ENCODE data around the gene ANKRD44.
"Not testable (repeated sequence)": the region's sequence is repeated elsewhere in the genome, so short reads cannot be mapped to it uniquely, and the experiment has no call there.

Gene ANKRD44

GRCh38 chr2:197297772-197298318, 12.7 kb downstream of the ANKRD44 start:
- POLR2A ChIA-PET, result no interaction called here

GRCh38 chr2:197297266-197297665, 13.3 kb downstream of the ANKRD44 start:
- no peak overlapping the region for H3K4me3 ChIP-seq (ENCODE audit: low read depth, low read length)
- CTCF ChIA-PET, result interaction anchor here (0.7 to 2.4 kb wide), 2 partner anchors 12 to 60 kb away, joined by 3 to 10 read pairs; partner anchors contain the start of gene ANKRD44
- TF ChIP-seq, protein P1, sequence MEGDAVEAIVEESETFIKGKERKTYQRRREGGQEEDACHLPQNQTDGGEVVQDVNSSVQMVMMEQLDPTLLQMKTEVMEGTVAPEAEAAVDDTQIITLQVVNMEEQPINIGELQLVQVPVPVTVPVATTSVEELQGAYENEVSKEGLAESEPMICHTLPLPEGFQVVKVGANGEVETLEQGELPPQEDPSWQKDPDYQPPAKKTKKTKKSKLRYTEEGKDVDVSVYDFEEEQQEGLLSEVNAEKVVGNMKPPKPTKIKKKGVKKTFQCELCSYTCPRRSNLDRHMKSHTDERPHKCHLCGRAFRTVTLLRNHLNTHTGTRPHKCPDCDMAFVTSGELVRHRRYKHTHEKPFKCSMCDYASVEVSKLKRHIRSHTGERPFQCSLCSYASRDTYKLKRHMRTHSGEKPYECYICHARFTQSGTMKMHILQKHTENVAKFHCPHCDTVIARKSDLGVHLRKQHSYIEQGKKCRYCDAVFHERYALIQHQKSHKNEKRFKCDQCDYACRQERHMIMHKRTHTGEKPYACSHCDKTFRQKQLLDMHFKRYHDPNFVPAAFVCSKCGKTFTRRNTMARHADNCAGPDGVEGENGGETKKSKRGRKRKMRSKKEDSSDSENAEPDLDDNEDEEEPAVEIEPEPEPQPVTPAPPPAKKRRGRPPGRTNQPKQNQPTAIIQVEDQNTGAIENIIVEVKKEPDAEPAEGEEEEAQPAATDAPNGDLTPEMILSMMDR (IDR thresholded peaks at IDR 0.05; ENCODE audit: insufficient read depth, low read length, missing control alignments), result no peak
- POLR2A ChIA-PET, result no interaction called here
- DNase-seq (ENCODE audit: low read depth, low spot score), result no peak

More at GRCh38 chr2:197297772-197298318, 12.7 kb downstream of the ANKRD44 start:
- H3K4me3 ChIP-seq (ENCODE audit: low read depth, low read length), result no peak overlapping the region
- CTCF ChIA-PET, result interaction anchor here (0.7 to 2.4 kb wide), 2 partner anchors 11 to 59 kb away, joined by 3 to 10 read pairs; partner anchors contain the start of gene ANKRD44
- TF ChIP-seq, protein P1 (IDR thresholded peaks at IDR 0.05; ENCODE audit: insufficient read depth, low read length, missing control alignments), result no peak
- DNase-seq (ENCODE audit: low read depth, low spot score), result no peak

DNA sequence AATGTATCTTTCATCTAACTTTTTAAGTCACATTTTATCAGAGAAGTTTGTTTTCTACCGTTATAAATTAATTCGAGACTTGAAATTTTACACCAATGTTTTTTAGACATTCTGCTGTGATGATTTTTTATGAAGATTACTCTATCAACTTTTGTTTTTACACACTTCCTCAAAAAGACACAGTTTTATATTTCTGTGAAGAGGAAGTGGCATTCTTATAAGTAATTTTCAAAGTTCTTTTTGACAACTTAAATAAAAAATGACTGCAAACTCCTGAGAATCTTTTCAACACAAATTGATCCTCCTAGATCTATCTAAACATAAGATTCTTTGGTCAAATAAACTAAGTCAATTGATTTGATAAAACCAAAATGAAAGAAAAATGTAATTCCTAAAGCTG, 13.7 kb downstream of the ANKRD44 start:
- TF ChIP-seq, protein P1 (IDR thresholded peaks at IDR 0.05; ENCODE audit: insufficient read depth, low read length, missing control alignments), result no peak
- no peak overlapping the region for H3K4me3 ChIP-seq (ENCODE audit: low read depth, low read length)
- DNase-seq (ENCODE audit: low read depth, low spot score), result no peak
- CTCF ChIA-PET, result interaction anchor here (2.4 kb wide), 1 partner anchor 12 kb away, joined by 10 read pairs; the partner anchor contains the start of gene ANKRD44
- POLR2A ChIA-PET, result no interaction called here

DNA sequence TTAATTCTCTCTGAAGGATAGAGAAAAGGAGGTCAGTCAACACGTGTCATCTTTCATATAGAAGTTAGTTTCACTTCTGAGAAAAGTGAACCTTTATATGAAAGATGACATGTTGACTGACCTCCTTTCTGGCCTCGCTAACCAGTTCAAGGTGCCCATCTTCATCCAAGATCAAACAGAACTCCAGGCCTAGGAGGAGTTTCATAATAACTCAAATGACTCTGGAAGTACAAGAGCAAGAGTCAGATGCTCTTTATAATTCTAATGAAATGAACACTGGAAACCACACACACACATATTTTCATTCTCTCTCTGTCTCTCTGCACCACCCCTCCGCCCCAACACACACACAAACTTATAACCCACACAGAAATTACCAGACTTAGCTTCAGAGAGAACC, 16.3 kb downstream of the ANKRD44 start:
- no peak overlapping the region for H3K4me3 ChIP-seq (ENCODE audit: low read depth, low read length)
- CTCF ChIA-PET, result interaction anchor here (1.0 to 1.5 kb wide), 4 partner anchors 9 to 181 kb away, joined by 3 to 5 read pairs (median 4); partner anchors contain the start of gene ANKRD44
- TF ChIP-seq, protein P1 (IDR thresholded peaks at IDR 0.05; ENCODE audit: insufficient read depth, low read length, missing control alignments), result no peak
- no peak for DNase-seq (ENCODE audit: low read depth, low spot score)
- POLR2A ChIA-PET, result no interaction called here

DNA sequence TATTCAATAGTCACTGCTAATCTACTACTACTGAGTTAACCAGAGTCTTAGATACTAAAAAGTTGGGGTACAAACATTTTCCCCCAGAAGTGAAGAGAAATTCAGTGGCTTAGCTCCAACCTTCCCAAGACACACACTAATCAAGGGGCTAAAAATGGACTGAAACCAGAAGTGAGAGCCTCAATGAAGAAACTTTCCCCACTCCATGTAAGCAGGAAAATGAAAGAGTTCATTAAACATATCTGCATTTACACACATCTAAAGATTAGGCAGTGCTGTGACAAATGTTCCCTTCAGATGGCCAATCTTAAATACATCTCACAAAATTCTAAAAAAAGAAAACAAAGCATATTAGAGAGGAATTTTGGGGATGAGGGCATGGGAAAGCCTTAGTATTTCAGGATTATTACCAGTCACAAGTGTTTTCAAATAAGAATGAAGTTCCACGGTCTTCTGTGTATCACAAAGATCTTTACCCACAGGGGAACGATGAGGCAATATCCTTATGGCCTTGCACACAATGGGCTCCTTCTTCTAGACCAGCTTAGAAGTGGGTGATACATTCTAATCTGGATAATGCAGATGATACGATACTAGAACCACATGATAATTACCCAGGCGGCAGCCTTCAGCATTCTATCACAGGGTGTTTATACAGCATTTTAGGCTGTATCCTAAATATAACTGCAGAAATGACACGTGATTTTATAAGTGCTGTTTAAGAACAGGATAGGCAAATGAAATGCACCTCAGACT, 17.1 kb downstream of the ANKRD44 start:
- POLR2A ChIA-PET, result no interaction called here
- no peak overlapping the region for H3K4me3 ChIP-seq (ENCODE audit: low read depth, low read length)
- CTCF ChIA-PET, result interaction anchor here (1.0 to 1.3 kb wide), 2 partner anchors 17 to 180 kb away, joined by 3 to 4 read pairs; partner anchors contain the start of gene ANKRD44
- no peak for DNase-seq (ENCODE audit: low read depth, low spot score)
- TF ChIP-seq, protein P1 (IDR thresholded peaks at IDR 0.05; ENCODE audit: insufficient read depth, low read length, missing control alignments), result no peak

GRCh38 chr2:197292619-197293018, 18.0 kb downstream of the ANKRD44 start:
- DNase-seq (ENCODE audit: low read depth, low spot score), result no peak
- ChIA-PET POLR2A (no interaction called here), CTCF (no interaction called here)
- no peak overlapping the region for H3K4me3 ChIP-seq (ENCODE audit: low read depth, low read length)
- TF ChIP-seq, protein P1 (IDR thresholded peaks at IDR 0.05; ENCODE audit: insufficient read depth, low read length, missing control alignments), result no peak

- CTCF ChIA-PET, result interaction anchor here (0.8 to 1.2 kb wide), 2 partner anchors 14 to 91 kb away, joined by 3 read pairs; no protein-coding TSS in a partner anchor
- H3K4me3 ChIP-seq (ENCODE audit: low read depth, low read length); POLR2A ChIA-PET; DNase-seq (ENCODE audit: low read depth, low spot score): not testable (repeated sequence)
Observed at GRCh38 chr2:197287596-197287932, 23.0 kb downstream of the ANKRD44 start.

All from AG04449 (cell line).